Right forelimb (tissue), 1 donor: ENCODE data around the gene SPINT3.
"Not testable (repeated sequence)": the region's sequence is repeated elsewhere in the genome, so short reads cannot be mapped to it uniquely, and the experiment has no call there.

Experiments used
- DNase-seq: peaks from one replicate; pipeline ENCODE4 v3.0.0-alpha.2; 2018

The SPINT3 gene

DNA sequence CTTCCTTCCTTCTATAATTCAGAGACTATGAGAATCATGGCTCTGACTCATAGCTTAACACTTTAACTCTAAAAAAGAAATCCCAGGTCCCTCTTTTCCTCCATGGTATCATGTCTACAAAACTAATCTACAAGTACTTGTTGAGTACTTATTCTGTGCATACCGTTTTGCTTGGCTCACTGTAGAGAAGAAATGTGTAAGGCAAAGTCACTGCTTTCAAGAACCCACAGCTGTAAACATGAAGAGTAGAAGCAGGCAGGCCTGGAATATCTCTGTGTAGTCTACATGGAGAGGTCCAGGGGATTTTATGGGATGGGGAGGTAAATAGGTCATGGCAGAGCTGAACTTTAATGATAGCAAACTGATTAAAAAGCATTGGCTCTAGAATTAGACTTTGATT is 13.8 kb downstream of the SPINT3 start:
- DNase-seq: no peak

GRCh38 chr20:45500022-45500421 is 15.4 kb downstream of the SPINT3 start:
- no peak for DNase-seq

DNA sequence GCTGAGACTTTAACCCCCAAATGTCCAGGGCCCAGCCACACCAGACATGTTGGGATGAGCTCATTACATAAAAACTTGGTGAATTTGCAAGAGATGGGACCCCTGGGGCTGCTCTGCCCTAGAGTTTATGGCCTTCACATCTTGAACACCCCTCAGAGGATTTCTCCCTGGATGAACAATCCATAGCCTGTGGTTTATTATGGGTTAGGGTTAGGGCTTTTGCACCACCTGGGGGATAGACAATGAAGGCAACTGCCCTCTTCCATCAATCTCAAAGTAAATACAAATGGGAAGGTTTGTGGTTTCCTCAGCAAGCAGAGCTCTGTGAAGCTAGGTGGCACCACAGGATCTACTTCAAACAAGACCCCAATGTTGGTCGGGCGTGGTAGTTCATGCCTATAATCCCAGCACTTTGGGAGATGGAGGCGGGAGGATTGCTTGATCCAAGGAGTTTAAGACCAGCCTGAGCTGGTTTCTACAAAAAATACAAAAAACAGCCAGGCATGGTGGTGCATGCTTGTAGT is 17.4 kb downstream of the SPINT3 start:
- DNase-seq: no peak

DNA sequence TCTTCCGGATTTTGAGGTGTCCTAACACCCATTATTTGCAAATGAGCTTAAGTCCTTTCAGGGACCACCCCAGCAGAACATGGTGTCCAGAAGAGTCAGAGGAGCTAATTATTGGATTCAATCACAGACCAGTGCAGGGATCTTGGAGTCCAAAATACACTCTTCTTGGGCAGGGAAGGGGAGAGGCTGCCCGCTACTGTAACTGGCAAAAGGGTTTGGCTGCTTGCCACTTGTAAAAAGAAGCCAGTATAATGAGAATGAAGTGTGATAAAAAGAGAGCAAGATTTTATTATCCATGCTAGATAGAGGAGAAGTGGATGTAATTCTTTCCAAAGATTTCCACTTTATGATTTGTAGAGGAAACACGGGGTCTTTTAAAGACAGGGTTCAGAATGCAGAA is 19.3 kb downstream of the SPINT3 start:
- DNase-seq: no peak

DNA sequence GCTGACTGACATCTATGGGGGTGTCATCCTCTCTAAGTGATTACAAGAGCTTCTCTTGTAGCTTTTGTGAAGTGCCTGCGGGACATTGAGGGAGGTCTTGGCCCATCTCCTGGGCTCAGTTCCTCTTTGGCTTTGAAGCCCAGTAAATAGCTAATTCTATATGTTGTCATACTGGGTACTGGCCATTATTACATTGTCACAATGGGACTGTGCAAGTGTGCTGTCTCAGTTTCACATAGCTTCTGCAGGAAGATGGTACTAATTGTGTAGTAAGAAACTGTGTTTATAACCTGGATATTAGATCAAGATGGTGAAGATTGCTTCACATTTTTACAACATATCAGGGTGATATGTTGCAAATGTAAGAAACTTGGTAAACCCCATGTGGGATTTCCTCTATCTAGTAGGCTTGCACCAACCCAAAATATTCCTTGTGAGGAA is 19.9 kb downstream of the SPINT3 start:
- DNase-seq: no peak

- no peak for DNase-seq
Observed at GRCh38 chr20:45489083-45489531, 26.3 kb downstream of the SPINT3 start.

- DNase-seq: no peak
Observed at GRCh38 chr20:45487231-45487635, 28.2 kb downstream of the SPINT3 start.

- no peak for DNase-seq
Observed at GRCh38 chr20:45485388-45485787, 30.0 kb downstream of the SPINT3 start.

DNA sequence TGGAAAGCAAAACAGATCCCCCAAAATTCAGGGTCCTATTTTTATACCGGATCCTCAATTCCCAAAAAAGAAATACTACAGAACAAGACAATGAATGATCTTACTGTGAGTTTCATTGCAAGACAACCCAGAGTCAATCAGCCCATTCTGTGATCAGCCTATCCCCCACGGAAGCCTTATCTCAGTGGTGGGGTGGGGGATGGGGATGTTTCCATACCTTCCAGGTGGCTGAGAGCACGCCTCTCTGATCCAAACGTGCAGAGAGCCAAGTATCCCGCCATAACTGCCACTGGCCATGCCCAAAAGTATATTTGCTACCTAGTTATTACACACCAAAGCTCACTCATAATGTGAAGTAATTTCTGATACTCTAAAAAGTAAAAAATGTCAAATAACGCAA is 30.7 kb downstream of the SPINT3 start:
- DNase-seq: no peak

- no peak for DNase-seq
Observed at GRCh38 chr20:45479822-45480221, 35.6 kb downstream of the SPINT3 start.

DNA sequence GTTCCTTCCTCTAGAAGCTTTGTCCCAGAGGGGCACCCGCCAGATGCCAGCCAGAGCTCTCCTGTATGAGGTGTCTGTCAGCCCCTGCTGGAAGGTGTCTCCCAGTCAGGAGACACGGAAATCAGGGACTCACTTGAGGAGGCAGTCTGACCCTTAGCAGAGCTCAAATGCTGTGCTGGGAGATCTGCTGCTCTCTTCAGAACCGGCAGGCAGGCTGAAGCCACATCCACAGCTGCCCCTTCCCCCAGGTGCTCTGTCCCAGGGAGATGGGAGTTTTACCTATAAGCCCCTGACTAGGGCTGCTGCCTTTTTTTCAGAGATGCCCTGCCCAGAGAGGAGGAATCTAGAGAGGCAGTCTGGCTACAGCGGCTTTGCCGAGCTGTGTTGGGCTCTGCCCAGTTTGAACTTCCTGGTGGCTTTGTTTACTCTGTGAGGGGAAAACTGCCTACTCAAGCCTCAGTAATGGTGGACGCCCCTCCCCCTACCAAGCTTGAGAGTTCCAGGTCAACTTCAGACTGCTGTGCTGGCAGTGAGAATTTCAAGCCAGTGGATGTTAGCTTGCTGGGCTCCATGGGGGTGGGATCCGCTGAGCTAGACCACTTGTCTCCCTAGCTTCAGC is 37.8 kb downstream of the SPINT3 start:
- DNase-seq: not testable (repeated sequence)

GRCh38 chr20:45472286-45472685 is 43.1 kb downstream of the SPINT3 start:
- DNase-seq: not testable (repeated sequence)

DNA sequence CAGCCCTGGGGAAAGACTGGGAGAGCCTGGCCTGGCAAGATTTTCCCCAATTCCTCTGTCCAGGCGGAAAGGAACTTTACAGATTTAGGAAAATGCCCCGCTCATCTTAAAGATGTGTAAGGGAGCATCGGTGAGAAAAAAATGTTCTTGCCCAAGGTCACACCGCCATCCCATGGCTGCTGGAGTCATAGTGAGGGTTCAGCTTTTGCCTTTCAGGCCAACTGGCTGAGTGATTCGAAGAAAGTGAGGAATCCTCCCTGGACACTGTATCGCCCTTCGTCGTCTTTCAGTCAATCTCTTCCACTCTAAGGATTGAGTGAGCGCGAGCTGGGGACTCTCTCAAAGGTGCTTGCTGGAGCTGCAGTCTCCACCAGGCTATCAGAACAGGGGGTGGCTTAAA is 44.5 kb downstream of the SPINT3 start:
- DNase-seq: no peak

- DNase-seq: peak; percentile 66
Observed at GRCh38 chr20:45470262-45470931, 45.0 kb downstream of the SPINT3 start.

DNA sequence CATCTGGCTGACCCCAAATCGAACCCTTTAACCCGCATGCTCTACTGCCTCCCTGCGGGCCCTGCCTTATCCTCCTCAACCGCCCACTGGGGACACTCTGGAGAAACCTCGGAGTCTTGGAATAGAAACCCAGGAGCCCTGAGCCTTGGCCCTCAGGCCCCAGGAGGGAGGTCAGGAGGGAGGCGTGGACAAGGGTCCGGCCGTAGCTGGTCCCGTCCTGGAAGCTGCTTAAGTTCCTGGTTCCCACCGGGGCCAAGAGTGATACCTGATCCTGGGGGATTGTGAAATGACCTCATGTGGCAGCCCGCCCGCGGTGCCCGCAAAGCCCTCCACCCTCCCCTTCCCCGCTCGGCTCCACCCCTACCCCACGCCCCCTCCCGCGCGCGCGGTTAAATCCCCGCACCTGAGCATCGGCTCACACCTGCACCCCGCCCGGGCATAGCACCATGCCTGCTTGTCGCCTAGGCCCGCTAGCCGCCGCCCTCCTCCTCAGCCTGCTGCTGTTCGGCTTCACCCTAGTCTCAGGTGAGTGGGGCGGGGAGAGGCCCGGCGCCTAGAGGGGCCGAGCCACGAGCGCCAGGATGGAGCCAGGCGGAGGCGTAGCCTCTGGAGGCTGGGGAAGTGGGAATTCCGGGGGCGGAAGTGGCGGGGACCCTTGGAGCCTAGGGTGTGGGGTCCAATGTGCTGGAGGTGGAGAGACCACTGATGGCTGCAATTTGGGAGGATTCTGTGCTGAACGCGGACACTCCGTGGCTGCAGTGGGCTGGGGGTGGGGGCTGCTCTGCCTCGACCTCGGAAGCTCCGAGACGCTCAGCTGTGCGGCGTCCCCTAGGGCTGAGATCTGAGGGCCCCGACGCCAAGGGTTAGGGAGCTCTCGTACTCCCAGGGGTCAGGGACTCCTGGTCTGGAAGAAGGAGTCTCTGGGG is 45.8 kb downstream of the SPINT3 start, which contains the start of gene WFDC2:
Gene WFDC2 (plus strand): TSS at position 418 of the 926 bp plus-strand sequence. CDS start 29 bp downstream, at position 447.
- no peak for DNase-seq

GRCh38 chr20:45467861-45468260 is 47.6 kb downstream of the SPINT3 start:
- DNase-seq: no peak

GRCh38 chr20:45467172-45467571 is 48.2 kb downstream of the SPINT3 start:
- no peak for DNase-seq

- no peak for DNase-seq
Observed at GRCh38 chr20:45465491-45466266, 49.7 kb downstream of the SPINT3 start.

GRCh38 chr20:45463709-45464108 is 51.7 kb downstream of the SPINT3 start:
- DNase-seq: no peak

GRCh38 chr20:45462711-45463509 is 52.5 kb downstream of the SPINT3 start:
- no peak for DNase-seq
